HCT116 (cell line): ENCODE data around the gene SGMS1. TPM values are rescaled to one million over a fixed set of nuclear protein-coding genes. Genes with fewer than 3 reads are reported as not detected.

Experiments
- ATAC-seq: fragments of 200-7000 bp; cut with Tn5 transposase; 2 replicates; pipeline ENCODE4 v1.9.1; 2020; ENCODE audit warnings: mild to moderate bottlenecking, moderate library complexity
- BruUV-seq: library from RNA; stranded (reverse); fragments of 400-500 nt; replicated peaks from 2 replicates; lab custom pipeline; 2021; lab: Mats Ljungman, UMichigan
- CTCF ChIA-PET: fragments of 300-600 bp; sonication (Branson Sonifier 250); formaldehyde crosslinking; loops from one replicate; lab custom pipeline; 2021; ENCODE audit warnings: antibody characterized with exemption; lab: Charles Lee
- POLR2A ChIA-PET: fragments of 300-600, 350-600 bp; sonication (Branson Sonifier 250); formaldehyde crosslinking; loops from one replicate; lab custom pipeline; 2021; ENCODE audit warnings: antibody characterized with exemption; lab: Charles Lee
- RAD21 ChIA-PET, 2 experiments: fragments of 300-600 bp; sonication (Branson Sonifier 250); formaldehyde crosslinking; loops; one replicate each; lab custom pipeline; 2023; ENCODE audit warnings: low total read pairs in 2 of 2; ENCODE audit not compliant: uncharacterized antibody in 2 of 2, unreplicated experiment in 2 of 2, low non-redundant PET in 1 of 2; lab: Charles Lee
- DNase-seq: peaks from one replicate; pipeline ENCODE4 v3.0.0-alpha.2; 2010; ENCODE audit warnings: low read depth, low spot score
- H2AFZ ChIP-seq: fragments of 200-600 bp; shearing (Covaris generic), sonication (generic); 2 replicates; pipeline ENCODE4 v1.6.1; 2017; ENCODE audit warnings: low read depth, mixed run types, mixed read lengths, antibody characterized with exemption, low read length; ENCODE audit not compliant: poor library complexity, severe bottlenecking
- H3K27ac ChIP-seq: 2 replicates; pipeline ENCODE4 v1.5.1; 2012; ENCODE audit warnings: low read depth, low read length
- H3K27me3 ChIP-seq: fragments of 200-600 bp; sonication (generic); 2 replicates; pipeline ENCODE4 v1.6.1; 2016; ENCODE audit warnings: mixed run types, low read length, mixed read lengths; ENCODE audit not compliant: insufficient read depth
- H3K36me3 ChIP-seq, 2 experiments: fragments of 200-500 bp in 1 of 2; fragments of 200-600 bp in 1 of 2; sonication (Bioruptor generic) in 1 of 2; sonication (generic) in 1 of 2; 2 replicates each; pipeline versions ENCODE4 v1.5.1 to v1.6.1; 2014 to 2016; ENCODE audit warnings: low read length in 2 of 2, inconsistent platforms in 1 of 2, mixed read lengths in 1 of 2, mixed run types in 1 of 2; ENCODE audit not compliant: insufficient read depth in 2 of 2, control insufficient read depth in 1 of 2
- H3K4me1 ChIP-seq, 2 experiments: fragments of 200-600 bp in 1 of 2; sonication (generic) in 1 of 2; 2 replicates each; pipeline versions ENCODE4 v1.5.1 to v1.6.1; 2012 to 2017; ENCODE audit warnings: low read length in 2 of 2, inconsistent platforms in 1 of 2, mild to moderate bottlenecking in 1 of 2, mixed read lengths in 1 of 2, mixed run types in 1 of 2, moderate library complexity in 1 of 2; ENCODE audit not compliant: insufficient read depth in 2 of 2, control insufficient read depth in 1 of 2
- H3K4me2 ChIP-seq: fragments of 200-600 bp; sonication (generic); 2 replicates; pipeline ENCODE4 v1.6.1; 2017; ENCODE audit warnings: mixed run types, low read length, mixed read lengths
- H3K4me3 ChIP-seq, 2 experiments: fragments of 200-600 bp in 1 of 2; sonication (generic) in 1 of 2; replicated peaks in 1 of 2; 2 replicates each; pipeline ENCODE4 v1.5.1; 2011 to 2016; ENCODE audit warnings: low read length in 2 of 2, control low read depth in 1 of 2, low read depth in 1 of 2, mild to moderate bottlenecking in 1 of 2, mixed read lengths in 1 of 2, mixed run types in 1 of 2
- H3K79me2 ChIP-seq: fragments of 200-600 bp; sonication (generic); 2 replicates; pipeline ENCODE4 v1.6.1; 2017; ENCODE audit warnings: mild to moderate bottlenecking, mixed run types, low read length, moderate library complexity, mixed read lengths; ENCODE audit not compliant: insufficient read depth
- H3K9ac ChIP-seq: fragments of 200-600 bp; sonication (generic); 2 replicates; pipeline ENCODE4 v1.6.1; 2016; ENCODE audit warnings: low read length, mixed read lengths
- H3K9me2 ChIP-seq: fragments of 200-600 bp; sonication (generic), shearing (Covaris generic); 2 replicates; pipeline ENCODE4 v1.6.1; 2017; ENCODE audit warnings: mixed run types, mild to moderate bottlenecking, moderate library complexity; ENCODE audit not compliant: insufficient read depth
- H3K9me3 ChIP-seq, 2 experiments: fragments of 200-500 bp in 1 of 2; fragments of 200-600 bp in 1 of 2; sonication (Bioruptor generic) in 1 of 2; sonication (generic) in 1 of 2; 2 replicates each; pipeline ENCODE4 v1.6.1; 2014 to 2017; ENCODE audit warnings: low read length in 2 of 2, mixed read lengths in 2 of 2, inconsistent platforms in 1 of 2, low read depth in 1 of 2, mild to moderate bottlenecking in 1 of 2, mixed run types in 1 of 2, moderate library complexity in 1 of 2; ENCODE audit not compliant: control insufficient read depth in 1 of 2, insufficient read depth in 1 of 2
- H4K20me1 ChIP-seq: fragments of 200-600 bp; sonication (generic), shearing (Covaris generic); 2 replicates; pipeline ENCODE4 v1.6.1; 2017; ENCODE audit warnings: mixed run types, mild to moderate bottlenecking, moderate library complexity; ENCODE audit not compliant: insufficient read depth
- CEBPB ChIP-seq: IDR thresholded peaks from 2 replicates; pipeline ENCODE4 v1.6.1; 2012; ENCODE audit warnings: low read depth
- CTCF ChIP-seq, 3 experiments: fragments of 200-600 bp in 1 of 3; sonication (generic) in 1 of 3; IDR thresholded peaks in 2 of 3; conservative IDR thresholded peaks in 1 of 3; 2 replicates each; pipeline ENCODE4 v1.5.1; 2012 to 2017; ENCODE audit warnings: low read depth in 2 of 3, low read length in 2 of 3, antibody characterized with exemption in 1 of 3, borderline replicate concordance in 1 of 3, control low read depth in 1 of 3, mild to moderate bottlenecking in 1 of 3, mixed read lengths in 1 of 3, mixed run types in 1 of 3, moderate library complexity in 1 of 3; ENCODE audit not compliant: insufficient read depth in 1 of 3
- ELF1 ChIP-seq: IDR thresholded peaks from 2 replicates; pipeline ENCODE4 v1.6.1; 2012; ENCODE audit warnings: low read depth, borderline replicate concordance
- EZH2 ChIP-seq: fragments of 200-600 bp; sonication (generic); IDR thresholded peaks from 2 replicates; pipeline ENCODE4 v1.6.1; 2017; ENCODE audit warnings: antibody characterized with exemption, mixed run types
- EZH2phosphoT487 ChIP-seq: fragments of 200-600 bp; IDR thresholded peaks from 2 replicates; pipeline ENCODE4 v1.6.1; 2018; ENCODE audit warnings: antibody characterized with exemption, borderline replicate concordance
- FOSL1 ChIP-seq: IDR thresholded peaks from 2 replicates; pipeline ENCODE4 v1.6.1; 2012; ENCODE audit warnings: low read depth
- MAX ChIP-seq: IDR thresholded peaks from 2 replicates; pipeline ENCODE4 v1.6.1; 2012
- POLR2A ChIP-seq: IDR thresholded peaks from 2 replicates; pipeline ENCODE4 v1.7.0; 2011; ENCODE audit warnings: borderline replicate concordance; ENCODE audit not compliant: insufficient read depth, insufficient read length; ENCODE audit errors: extremely low read depth
- POLR2AphosphoS5 ChIP-seq: IDR thresholded peaks from 2 replicates; pipeline ENCODE4 v1.6.1; 2011; ENCODE audit warnings: mild to moderate bottlenecking, low read depth, low read length, moderate library complexity
- RAD21 ChIP-seq: IDR thresholded peaks from 2 replicates; pipeline ENCODE4 v1.6.1; 2012; ENCODE audit warnings: low read depth, mild to moderate bottlenecking
- SIN3A ChIP-seq: IDR thresholded peaks from 2 replicates; pipeline ENCODE4 v1.6.1; 2012; ENCODE audit warnings: low read depth
- SP1 ChIP-seq: IDR thresholded peaks from 2 replicates; pipeline ENCODE4 v1.6.1; 2012; ENCODE audit warnings: low read depth
- SRF ChIP-seq: IDR thresholded peaks from 2 replicates; pipeline ENCODE4 v1.6.1; 2012; ENCODE audit warnings: low read depth
- YY1 ChIP-seq: IDR thresholded peaks from 2 replicates; pipeline ENCODE4 v1.6.1; 2011; ENCODE audit warnings: low read length, low read depth, moderate library complexity, mild to moderate bottlenecking; ENCODE audit not compliant: insufficient replicate concordance; ENCODE audit errors: extremely low read depth
- ZFX ChIP-seq: fragments of 450-650 bp; IDR thresholded peaks from 2 replicates; pipeline ENCODE4 v1.6.1; 2017
- ZNF274 ChIP-seq: fragments of 200-500 bp; sonication (Bioruptor generic); IDR thresholded peaks from 2 replicates; pipeline ENCODE4 v1.6.1; 2014; ENCODE audit warnings: mild to moderate bottlenecking, low read depth, low read length, inconsistent platforms
- intact Hi-C: fragments of 100-400 bp; cut with micrococcal nuclease; formaldehyde crosslinking; loops from 2 replicates; pipeline ENCODE4 v1.10.0; 2022
- total RNA-seq: library from RNA; stranded (reverse); gene quantifications from one replicate; pipeline ENCODE4 v1.2.1, GENCODE V29; 2021; ENCODE audit not compliant: unreplicated experiment

SGMS1 gene
- total RNA-seq, 1 experiment from 2014 or later = 29.1 TPM

GRCh38 chr10:50351483-50352146 lies 272.1 kb downstream of the SGMS1 start:
- DNase-seq (no peak), ATAC-seq (no peak)
- H3K36me3 ChIP-seq = no peaks in the 10 kb centered on the region
- H3K9ac ChIP-seq = no peak overlapping the region
- no peaks in the 10 kb centered on the region for H4K20me1 ChIP-seq
- ChIA-PET RAD21 (no interaction called here), POLR2A (no interaction called here), CTCF (no interaction called here)
- no peak overlapping the region for H2AFZ ChIP-seq
- intact Hi-C loops = no loop called here
- H3K4me1 ChIP-seq = no peaks in the 10 kb centered on the region
- H3K4me3 ChIP-seq = no peak overlapping the region
- BruUV-seq = no TSS peak
- 0 out of 2 replicates have a peak, but pooled peaks cover 2% of the 10 kb centered on the region for H3K79me2 ChIP-seq
- H3K27me3 ChIP-seq = no peaks in the 10 kb centered on the region
- H3K9me2 ChIP-seq = no peaks in the 10 kb centered on the region
- H3K9me3 ChIP-seq = no peaks in the 10 kb centered on the region
- H3K27ac ChIP-seq = no peak overlapping the region
- TF ChIP-seq SIN3A (no peak), MAX (no peak), EZH2phosphoT487 (no peak), EZH2 (no peak), SP1 (no peak), ELF1 (no peak), SRF (no peak), POLR2A (no peak), CEBPB (no peak), CTCF (IDR thresholded peaks at IDR 0.05 in 2 of 3, conservative IDR thresholded peaks at IDR 0.05 in 1 of 3; ENCODE audit: borderline replicate concordance in 1 of 3, insufficient read depth in 1 of 3, low read depth in 2 of 3, low read length in 2 of 3) (no peak), ZFX (no peak), POLR2AphosphoS5 (no peak), YY1 (no peak), ZNF274 (no peak), FOSL1 (no peak), RAD21 (no peak)
- no peak overlapping the region for H3K4me2 ChIP-seq
